ACHN (cell line): ENCODE data around the gene GYPB.
"Not testable (repeated sequence)": the region's sequence is repeated elsewhere in the genome, so short reads cannot be mapped to it uniquely, and the experiment has no call there.

Source experiments
- DNase-seq: peaks from one replicate; pipeline ENCODE4 v3.0.0-alpha.2; 2015
- in situ Hi-C: cut with HindIII; loops from 2 replicates; pipeline ENCODE4 v1.10.0; 2017; ENCODE audit warnings: low sequenced_read_pairs, low pct_ligation_motif_present, low pct_unique_long_range_greater_than_20kb

Gene GYPB

GRCh38 chr4:143974021-143974420 lies 45.2 kb downstream of the GYPB start:
- in situ Hi-C loops, DNase-seq: not testable (repeated sequence)

GRCh38 chr4:143961075-143961474 lies 58.1 kb downstream of the GYPB start:
- in situ Hi-C loops = no loop called here
- DNase-seq = no peak

- in situ Hi-C loops, DNase-seq: not testable (repeated sequence)
Measured at GRCh38 chr4:143955306-143955705, 63.9 kb downstream of the GYPB start.

GRCh38 chr4:143951458-143951972 lies 67.7 kb downstream of the GYPB start:
- in situ Hi-C loops, DNase-seq: not testable (repeated sequence)

GRCh38 chr4:143950967-143951366 lies 68.2 kb downstream of the GYPB start:
- in situ Hi-C loops, DNase-seq: not testable (repeated sequence)

- DNase-seq, in situ Hi-C loops: not testable (repeated sequence)
Measured at GRCh38 chr4:143950185-143950584, 69.0 kb downstream of the GYPB start.

GRCh38 chr4:143947493-143947892 lies 71.7 kb downstream of the GYPB start:
- DNase-seq, in situ Hi-C loops: not testable (repeated sequence)
